HG02623 (cell line): Measurements from ENCODE around the gene TGFBR3L.
A peak's percentile ranks its signal among the peaks of the same experiment; 100 is the strongest.
"Not testable (repeated sequence)": the region's sequence is repeated elsewhere in the genome, so short reads cannot be mapped to it uniquely, and the experiment has no call there.

Experiments used
- ATAC-seq: cut with Tn5 transposase; IDR thresholded peaks from one replicate; pipeline ENCODE4 v1.9.1; 2021; ENCODE audit warnings: moderate library complexity; ENCODE audit not compliant: unreplicated experiment

TGFBR3L gene

DNA sequence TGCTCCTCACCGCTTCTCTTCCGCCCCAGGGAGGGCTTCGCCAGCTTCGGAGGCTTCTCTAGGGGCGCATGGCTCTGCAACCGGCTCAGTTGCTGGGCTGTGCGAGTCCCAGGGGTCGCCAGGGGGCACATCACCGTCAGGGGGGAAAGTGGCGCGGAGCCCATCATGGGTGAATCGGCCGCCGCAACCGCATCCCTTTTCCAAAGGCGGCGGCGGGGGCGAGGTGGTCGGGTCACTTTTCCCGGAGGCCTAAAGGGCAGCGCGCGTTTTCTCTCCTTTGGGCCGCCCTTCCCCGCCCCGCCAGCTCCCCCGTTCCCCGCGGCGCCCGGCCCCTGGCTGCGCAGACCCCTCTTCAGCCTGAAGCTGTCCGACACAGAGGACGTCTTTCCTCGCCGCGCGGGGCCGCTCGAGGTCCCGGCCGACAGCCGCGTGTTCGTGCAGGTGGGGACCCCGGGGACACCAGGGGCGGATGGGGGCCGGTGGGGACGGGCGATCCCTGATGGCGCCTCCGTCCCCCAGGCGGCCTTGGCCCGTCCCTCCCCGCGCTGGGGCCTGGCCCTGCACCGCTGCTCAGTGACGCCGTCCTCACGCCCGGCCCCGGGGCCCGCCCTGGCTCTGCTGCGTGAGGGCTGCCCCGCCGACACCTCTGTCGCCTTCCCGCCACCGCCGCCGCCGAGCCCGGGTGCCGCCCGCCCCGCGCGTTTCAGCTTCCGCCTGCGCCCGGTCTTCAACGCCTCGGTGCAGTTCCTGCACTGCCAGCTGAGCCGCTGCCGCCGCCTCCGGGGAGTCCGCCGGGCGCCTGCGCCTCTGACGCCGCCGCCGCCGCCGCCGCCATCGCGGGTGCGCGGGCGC is 1.7 kb downstream of the TGFBR3L start:
- no peak for ATAC-seq

GRCh38 chr19:7916955-7917266 is 2.3 kb downstream of the TGFBR3L start:
- ATAC-seq, result no peak

- no peak for ATAC-seq
These were observed 2.8 kb downstream of the TGFBR3L start for GRCh38 chr19:7917267-7918061.

- not testable (repeated sequence) for ATAC-seq
These were observed 3.5 kb downstream of the TGFBR3L start for GRCh38 chr19:7918062-7918614.

- no peak for ATAC-seq
These were observed 4.2 kb downstream of the TGFBR3L start for GRCh38 chr19:7918615-7919421.

GRCh38 chr19:7919610-7920518 is 5.2 kb downstream of the TGFBR3L start, which contains the start of gene SNAPC2:
TSS of gene SNAPC2 (plus strand) at chr19:7920338. CDS start at chr19:7920367, 29 bp downstream.
- ATAC-seq, result peak; percentile 49

DNA sequence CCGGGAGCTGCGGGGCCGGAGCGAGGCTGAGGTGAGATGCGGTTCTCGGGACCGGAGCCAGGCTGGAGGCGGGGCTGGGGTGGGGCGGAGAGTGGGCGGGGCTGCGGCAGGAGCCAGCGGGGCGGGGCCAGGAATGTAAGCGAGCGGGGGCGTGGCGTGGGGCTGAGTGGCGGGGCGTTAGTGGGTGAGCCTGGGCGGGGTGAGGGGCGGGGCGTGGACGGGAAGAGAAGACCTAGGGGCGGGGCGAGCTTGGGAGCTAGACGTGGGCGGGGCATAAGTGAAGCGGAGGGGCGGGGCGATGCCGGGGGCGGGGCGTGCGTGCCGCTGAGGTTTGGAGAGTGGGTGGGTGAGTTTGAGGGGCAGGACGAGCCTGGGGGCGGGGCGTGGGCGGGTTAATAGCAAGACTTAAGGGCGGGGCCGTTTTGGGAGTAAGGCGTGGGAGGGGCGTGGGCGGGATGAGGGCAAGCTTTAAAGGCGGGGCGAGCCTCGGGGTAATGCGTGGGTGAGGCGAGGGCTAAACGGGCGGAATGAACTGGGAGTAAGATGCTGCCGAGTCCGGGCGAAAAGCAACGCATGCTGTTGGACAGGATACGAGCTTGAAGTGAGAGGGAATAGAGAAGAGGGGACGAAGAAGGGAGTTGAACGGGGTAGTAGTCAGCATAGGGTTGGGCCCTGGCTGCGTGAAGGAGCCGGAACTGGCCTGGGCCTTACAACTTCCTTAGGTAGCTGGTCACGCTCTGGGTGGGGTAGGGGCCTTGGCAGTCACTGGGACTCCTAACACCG is 6.1 kb downstream of the TGFBR3L start:
- ATAC-seq, result peak; percentile 37

DNA sequence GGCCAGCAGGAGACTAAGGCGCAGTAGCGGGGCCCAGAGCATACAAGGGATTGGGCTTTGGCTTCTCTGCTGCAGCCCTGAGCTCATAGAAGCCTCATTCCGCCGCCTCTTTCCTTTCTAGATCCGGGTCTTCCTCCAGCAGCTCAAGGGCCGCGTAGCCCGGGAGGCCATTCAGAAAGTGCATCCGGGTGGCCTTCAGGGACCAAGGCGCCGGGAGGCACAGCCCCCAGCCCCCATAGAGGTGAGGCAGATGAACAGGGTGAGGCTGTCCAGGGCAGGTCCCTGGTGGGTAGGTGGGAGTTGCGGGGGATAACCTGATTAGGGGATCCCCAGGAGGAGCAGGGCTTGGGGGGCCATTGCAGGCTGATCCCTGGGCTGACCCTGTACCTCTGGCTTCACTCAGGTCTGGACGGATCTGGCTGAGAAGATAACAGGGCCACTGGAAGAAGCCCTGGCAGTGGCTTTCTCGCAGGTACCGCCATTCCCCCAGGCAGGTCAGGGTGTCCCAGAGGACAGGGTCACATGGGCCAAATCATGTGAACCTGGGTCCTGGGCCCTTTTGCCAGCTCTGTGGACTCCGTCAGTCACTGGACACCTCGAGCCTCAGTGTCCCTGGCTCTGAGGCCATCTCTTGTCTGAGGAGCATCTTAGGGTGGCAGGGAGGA is 6.8 kb downstream of the TGFBR3L start:
- ATAC-seq, result no peak

DNA sequence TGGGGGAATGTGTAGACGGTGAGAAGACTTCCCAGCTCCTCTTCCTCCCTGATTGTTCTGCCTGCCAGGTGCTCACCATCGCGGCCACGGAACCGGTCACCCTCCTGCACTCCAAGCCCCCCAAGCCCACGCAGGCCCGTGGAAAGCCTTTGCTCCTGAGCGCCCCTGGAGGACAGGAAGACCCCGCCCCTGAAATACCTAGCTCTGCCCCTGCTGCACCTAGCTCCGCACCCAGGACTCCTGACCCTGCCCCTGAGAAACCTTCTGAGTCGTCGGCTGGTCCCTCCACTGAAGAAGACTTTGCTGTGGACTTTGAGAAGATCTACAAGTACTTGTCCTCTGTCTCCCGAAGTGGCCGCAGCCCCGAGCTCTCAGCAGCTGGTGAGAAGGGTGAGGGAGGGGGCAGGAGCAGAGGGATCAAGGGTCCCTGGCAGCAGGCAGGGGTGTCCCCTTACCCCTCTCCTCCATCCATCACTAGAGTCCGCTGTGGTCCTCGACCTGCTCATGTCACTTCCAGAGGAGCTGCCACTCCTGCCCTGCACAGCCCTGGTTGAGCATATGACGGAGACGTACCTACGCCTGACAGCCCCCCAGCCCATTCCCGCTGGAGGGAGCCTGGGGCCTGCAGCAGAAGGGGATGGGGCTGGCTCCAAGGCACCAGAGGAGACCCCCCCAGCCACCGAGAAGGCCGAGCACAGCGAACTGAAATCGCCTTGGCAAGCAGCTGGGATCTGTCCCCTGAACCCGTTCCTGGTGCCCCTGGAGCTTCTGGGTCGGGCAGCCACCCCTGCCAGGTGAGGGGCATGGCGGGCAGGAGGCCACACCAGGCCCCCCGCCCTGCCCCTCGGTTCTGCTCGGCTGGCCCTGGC is 7.6 kb downstream of the TGFBR3L start:
- ATAC-seq, result no peak

GRCh38 chr19:7922836-7923195 is 8.2 kb downstream of the TGFBR3L start:
- no peak for ATAC-seq

GRCh38 chr19:7923295-7924191 is 8.9 kb downstream of the TGFBR3L start:
- no peak for ATAC-seq

DNA sequence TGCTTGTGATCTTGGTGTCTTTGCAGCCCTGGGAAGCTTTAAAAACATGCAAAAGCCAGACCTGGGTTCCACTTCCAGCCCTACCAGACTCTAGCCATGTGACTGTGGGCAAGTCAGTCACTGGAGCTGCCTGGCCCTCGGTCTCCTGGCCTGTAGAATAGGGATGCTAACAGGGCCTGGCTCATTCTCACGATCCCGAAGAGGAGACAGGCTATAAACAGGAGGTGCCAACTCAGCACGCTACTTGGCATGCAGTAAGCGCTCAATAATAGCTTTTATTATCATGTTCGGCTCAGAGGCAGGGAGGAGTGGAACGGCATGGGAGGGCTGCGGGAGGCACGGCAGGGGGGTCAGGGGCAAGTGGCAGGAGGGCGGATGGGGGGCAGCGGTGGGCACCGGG is 9.6 kb downstream of the TGFBR3L start:
- no peak for ATAC-seq

DNA sequence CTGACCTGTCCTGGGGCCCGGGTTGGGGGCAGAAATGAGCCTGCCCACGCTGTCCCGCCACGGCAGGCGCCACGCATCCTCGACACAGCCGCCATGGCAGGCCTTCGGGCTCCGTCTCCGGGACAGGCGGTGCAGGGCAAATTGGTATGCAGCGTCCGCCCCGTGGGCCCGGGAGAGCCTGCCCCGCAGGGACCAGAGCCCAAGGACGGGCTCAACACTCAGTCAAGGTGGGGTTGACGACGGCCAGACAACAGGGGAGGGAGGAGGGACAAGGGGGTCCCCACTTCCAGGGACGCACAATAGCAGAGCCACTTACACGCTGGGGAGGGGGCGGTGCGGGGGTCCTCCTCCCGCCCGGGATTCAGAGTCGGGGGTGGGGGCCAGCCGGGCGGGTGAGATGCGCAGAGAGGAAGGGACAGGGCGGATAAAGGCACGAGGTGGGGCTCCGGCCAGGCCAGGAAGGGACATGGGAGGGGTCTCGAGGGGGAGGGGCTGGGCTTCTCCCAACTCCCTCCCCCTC is 10.1 kb downstream of the TGFBR3L start:
- ATAC-seq, result no peak

GRCh38 chr19:7925171-7925851 is 10.7 kb downstream of the TGFBR3L start:
- no peak for ATAC-seq

DNA sequence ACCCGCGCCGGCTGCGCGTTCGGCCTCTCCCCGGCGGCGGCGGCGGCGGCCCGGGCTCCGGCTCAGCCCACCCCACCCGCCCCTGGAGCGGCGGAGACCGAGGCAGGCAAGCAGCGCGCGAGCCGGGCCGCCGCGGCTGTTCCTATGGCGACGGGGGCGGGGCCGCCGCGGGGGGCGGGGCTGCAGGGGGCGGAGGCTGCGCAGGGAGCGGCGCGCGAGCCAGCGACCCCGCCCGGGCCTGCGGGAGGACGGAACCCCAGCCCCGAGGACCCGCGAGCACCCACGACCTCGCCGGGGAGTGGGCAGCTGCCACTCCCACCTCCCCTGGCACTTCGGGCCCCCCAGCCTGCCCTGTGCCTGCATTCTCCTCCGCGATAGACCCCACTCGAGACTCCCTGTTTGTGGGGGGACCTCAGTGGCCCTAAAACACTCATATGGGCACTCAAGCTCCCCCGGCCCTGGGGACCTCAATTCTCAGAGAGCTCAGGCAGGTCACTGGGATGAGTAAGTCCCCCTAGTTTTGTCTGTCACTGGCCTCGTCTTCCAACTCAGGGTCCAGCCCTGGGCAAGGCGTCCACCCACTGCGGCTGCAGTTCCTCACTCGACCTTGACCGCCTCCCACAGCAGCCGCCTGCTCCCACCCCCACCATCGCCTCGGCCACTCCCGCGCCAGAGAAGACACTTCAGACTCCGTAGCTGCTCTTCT is 11.5 kb downstream of the TGFBR3L start, which contains the start of gene CTXN1:
TSS of gene CTXN1 (minus strand) at position 115 of the 706 bp plus-strand sequence. CDS start 597 bp downstream, outside the sequence.
- no peak for ATAC-seq
